Activated T-cell treated with anti-CD3 and anti-CD28 coated beads, Interleukin-2, amount 50 U/mL, for 48 hours (primary cell): ENCODE results near the gene AGO3.
"Not testable (repeated sequence)": the region's sequence is repeated elsewhere in the genome, so short reads cannot be mapped to it uniquely, and the experiment has no call there.

Experiments used
- DNase-seq, 2 experiments: peaks; one replicate each; pipeline ENCODE4 v3.0.0-alpha.2; 2020

AGO3 gene

DNA sequence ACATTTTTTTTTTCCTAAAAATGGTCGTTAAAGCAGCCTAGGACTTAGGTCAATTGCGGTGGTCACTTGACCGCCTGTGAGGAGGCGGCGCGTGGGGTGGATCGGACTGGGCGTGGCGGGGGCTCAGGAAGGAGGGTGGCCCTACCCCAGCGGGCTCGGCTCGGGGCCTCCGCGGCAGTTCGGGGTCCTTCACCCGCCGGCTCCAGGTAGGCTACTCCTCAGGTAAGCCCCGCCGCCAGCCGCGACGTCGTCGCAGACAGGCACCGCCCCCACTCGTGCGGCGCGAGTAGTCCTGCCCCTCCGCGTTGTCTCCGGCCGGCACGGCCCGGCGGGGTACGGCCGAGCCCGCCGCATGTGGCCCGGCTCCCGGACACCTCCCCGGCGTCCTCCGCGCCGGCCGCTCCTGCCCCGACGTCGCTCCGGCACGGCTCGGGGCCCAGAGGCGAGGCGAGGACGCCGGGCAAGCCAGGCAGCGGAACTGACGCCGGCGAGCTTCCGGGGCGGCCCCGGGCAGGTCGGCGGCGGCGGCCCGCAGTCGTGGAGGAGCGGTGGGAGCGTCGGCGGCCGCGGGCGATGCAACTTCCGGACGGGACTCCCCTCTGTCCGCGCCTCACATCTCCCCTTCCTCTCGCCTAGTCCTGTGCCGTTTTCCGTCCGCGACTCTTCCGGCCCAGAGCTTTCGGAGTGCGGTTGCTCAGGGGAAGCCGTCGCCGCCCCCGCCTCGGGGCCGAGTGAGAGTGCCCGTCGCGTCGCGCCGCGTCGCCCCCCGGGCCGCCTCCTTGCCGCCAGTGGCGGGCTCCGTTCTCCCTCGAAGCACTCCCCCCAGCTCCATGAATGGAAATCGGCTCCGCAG, at the start of gene AGO3:
Gene AGO3, plus strand, starts transcription at position 513 of the 853 bp plus-strand sequence. Its CDS starts 322 bp downstream, at position 835.
- peak; percentile 92 to 93 for DNase-seq

DNA sequence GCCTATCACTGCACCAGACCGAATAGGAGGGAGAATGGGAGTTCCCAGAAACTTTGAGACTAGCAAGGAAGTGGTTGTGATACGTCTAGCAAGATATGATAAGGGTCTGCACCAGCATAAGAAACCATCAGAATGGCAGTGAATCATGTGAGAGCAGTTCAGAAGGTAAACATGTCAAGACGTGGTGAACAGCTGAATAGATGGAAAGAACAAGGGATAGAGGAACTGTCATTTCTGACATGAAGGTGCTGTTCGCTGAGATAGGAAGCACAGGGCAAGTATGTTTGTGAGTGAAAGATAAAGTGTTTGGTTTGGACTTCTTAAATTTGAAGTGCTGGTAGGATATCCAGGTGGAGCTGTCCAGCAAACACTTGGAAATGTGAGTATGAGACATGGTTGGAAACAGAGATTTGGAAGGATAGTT, 49.0 kb upstream of the AGO3 start:
- DNase-seq = no peak

DNA sequence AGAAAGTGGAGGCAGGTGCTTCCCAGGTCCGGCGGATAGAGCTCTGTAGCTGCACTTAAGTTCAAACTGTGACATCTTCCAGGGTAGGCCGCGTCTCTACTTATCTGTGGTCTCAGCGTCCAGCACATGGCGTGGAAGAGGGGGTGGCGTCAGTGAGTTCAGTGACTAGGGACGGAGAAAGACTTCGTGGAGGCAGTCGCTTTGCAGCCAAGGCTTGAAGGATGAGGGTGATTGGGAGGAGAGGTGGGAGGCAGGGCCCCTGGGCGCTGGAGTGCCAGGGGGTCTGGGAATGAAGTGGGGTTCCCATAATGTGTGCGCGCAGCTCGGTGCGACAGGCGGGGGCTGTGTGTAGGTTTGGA, 48.3 kb upstream of the AGO3 start:
- DNase-seq = no peak

DNA sequence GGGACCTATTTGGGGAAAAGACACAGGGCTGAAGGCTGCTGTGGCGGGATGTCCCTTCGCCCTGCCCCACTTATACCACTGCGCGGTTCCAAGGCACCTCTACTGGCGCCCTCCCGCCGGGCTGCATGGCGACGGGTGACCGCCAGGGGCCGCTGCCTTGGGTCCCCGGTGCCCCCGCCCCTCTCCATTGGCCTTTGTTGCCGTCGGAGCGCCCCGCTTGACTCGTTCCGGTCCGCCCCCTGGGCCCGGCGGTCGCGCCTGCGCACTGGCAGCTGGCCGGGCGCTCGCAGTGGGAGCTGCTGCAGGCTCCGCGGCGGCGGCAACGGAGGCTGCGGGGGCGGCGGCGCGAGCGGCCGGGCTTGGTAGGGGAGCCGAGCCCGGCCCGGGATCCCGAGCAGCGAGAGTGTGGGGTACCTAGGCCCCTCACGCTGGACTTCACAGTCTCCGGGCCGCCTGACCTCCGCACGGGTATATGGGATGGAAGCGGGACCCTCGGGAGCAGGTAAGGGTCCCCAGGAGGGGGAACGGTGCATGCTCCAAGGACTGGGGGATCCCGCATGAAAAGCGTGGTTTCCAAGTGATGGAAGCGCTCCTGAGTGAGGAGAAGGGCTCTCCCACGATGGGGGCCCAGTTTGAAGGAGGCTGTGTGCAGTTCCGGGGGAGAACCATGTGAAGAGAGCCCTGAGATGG, 47.8 kb upstream of the AGO3 start, which contains the start of gene AGO1:
Gene AGO1, plus strand, starts transcription at position 265 of the 690 bp plus-strand sequence. Its CDS starts 213 bp downstream, at position 478.
- DNase-seq = peak; percentile 99

DNA sequence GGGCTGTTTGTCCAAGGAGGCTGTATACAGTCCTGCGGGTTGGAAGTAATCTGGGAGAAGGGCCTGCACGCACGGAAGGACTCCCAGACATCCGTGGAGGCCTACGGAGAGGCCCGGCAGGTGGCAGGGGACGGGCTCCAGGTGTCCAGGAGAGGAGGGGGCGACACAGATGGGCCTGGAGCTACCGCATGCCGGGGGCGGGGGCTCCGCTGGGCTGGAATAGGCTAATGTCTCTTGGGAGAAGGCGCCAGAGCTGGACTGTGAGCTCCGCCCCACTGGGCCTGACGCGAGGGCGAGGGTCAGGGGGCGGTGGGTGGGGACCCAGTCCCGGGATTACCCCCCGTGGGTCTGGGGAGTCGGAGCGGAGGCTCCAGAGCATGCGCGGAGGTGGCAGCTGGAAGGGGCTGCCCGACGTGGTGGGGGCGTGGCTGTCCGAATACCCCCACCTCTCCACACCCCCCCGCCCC, 47.2 kb upstream of the AGO3 start:
- DNase-seq = peak; percentile 60 to 68

DNA sequence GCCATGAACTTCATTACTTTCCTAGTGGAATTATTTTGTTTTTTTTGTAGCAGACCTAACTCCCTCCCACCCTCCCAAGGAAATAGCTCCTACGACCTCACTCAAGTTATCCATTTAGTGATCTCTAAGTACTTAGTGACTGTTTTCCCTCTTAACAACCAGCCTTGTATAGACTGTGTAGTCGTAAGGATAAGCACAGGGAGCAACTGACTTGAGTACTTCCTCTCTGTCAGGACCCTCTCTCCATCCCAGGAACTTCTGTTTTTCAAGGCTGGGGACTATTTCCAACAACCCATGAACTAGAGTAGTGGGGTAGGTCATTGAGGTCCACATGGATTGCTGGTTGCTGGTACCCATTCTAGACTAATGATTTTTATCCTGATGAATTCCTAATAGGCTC, 46.0 kb upstream of the AGO3 start:
- DNase-seq = no peak

DNA sequence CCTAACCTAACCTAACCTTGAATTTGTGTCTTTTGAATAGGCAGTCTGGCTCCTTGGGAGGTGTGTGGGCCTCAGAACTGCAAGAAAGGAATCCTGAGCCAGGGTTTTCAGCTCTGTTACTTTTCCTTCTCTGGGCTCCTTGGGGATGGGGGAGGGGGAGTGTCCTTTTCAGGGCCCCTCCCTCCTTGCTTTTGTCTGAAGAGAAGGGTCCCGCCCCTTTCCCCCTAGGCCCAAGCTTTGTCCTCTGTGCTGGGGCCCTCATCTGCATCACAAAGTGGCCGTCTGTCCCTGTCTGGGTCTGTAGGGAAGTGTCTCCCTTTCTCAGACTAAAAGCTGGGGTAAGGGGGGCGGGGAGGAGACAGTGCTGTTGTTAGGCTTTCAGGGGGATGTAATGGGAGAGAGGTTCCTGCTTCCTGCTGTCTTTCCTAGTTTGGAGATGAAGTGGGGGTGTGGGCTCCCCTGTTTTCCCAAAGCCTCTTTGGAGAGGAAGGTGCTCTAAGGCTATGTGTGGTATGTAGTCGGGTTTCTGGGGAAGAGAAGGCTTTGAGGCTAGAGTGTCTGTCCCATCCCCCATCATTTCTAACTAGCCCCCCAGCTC, 44.8 kb upstream of the AGO3 start:
- DNase-seq = no peak

DNA sequence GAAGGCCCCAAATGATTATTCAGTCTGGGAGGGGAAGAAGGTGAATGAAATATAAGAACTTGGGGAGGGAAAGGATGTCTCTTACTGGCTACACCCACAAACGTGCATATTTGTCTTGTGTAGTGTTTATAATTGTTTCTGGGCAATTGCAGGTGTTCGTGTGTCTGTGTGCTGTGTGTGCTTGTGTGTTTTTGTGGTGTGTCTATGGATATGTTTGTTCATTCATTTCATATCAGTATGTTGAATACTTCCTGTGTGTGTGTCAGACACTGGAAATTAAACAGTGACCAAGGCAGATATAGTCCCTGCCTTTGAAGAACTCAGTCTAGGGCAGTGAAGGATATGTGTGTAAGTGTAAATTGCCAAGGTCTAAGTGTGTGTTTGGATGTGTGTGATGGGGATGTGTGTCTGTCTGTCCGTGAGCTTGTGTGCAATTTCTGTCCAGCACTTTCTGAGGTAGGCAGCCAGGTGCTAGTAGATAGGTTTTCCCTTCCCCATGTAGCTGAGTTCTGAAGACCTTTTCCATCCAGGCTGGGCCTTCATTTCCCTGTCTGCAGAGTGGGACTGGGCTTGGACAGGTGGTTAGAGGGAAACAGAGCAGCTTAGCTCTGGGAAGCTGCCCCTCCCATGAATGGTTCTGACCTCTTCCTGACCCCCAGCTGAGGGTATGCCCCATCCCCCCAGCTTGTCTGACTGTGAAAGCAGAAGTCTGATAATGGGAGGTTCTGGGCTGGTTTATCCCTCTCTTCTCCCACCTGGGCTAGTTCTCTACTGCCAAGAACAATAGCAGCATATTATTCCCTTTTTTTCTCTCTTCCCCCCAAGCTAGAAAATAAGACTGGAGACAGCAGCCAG, 44.1 kb upstream of the AGO3 start:
- no peak for DNase-seq

DNA sequence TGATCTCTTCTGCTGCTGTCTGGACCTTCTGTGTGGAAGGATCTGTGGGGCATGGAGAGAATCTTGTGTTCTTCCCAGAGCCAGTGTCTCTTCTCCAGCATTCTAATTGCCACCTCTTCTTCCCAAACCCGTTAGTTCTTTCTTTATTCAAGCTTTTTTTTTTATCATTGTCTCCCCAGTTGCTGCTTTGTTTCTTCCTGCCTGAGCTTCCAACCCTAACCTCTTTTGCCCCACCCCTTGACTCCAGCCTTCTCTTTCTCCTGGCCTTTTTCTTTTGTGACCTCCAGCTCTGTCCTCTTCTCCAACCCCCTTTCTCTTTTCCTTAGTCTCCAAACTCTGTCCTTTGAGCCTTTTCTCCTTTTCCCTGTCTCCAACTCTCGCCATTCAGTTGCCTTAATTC, 43.4 kb upstream of the AGO3 start:
- DNase-seq = no peak

DNA sequence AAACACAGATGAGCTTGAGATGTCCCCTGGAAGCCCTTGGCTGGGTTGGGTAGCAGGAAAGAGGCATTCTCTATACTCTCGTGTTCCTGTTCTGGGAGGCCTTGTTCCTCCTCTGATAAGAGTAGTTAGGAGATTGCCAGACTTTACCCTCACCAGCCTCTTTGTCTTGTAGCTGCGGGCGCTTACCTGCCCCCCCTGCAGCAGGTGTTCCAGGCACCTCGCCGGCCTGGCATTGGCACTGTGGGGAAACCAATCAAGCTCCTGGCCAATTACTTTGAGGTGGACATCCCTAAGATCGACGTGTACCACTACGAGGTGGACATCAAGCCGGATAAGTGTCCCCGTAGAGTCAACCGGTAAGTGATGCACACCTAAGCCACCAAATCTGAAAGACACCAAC, 42.6 kb upstream of the AGO3 start:
- DNase-seq = no peak

DNA sequence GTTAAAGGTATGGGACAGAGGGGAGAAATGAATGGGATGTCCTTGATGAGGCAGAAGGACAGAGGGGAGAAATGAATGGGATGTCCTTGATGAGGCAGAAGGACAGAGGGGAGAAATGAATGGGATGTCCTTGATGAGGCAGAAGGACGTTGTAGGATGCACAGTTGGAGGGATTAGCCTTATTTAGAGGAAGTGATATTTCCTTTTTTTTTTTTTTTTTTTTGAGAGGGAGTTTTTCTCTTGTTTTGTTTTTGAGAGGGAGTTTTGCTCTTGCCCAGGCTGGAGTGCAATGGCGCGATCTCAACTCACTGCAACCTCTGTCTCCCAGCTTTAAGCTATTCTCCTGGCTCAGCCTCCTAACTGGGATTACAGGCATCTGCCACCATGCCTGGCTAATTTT, 41.9 kb upstream of the AGO3 start:
- DNase-seq = not testable (repeated sequence)

DNA sequence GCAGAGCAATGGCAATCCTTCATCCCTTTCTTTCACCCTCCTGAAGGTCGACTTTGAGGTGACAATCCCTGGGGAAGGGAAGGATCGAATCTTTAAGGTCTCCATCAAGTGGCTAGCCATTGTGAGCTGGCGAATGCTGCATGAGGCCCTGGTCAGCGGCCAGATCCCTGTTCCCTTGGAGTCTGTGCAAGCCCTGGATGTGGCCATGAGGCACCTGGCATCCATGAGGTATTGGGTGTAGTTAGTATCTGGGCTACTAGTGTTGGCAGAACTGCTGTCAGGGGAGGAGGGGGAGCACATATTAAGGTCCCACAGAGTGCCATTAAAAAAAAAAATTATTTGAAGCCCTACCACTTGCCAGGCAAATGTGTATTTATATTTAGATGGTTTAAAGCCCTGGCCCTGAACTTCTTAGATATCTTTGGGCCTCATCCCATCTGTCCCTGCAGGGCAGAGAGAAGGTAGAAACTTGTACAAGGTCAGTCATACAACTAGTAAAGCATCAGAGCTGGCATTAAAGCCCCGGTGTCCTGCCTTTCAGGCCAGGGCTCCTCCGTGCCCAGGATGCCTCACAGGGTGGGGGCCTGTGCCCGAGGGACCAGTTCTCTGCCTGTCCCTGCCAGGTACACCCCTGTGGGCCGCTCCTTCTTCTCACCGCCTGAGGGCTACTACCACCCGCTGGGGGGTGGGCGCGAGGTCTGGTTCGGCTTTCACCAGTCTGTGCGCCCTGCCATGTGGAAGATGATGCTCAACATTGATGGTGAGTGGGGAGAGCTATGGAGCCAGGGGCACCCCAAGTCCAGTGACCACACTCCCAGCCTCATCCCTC, 37.6 kb upstream of the AGO3 start:
- DNase-seq = no peak

DNA sequence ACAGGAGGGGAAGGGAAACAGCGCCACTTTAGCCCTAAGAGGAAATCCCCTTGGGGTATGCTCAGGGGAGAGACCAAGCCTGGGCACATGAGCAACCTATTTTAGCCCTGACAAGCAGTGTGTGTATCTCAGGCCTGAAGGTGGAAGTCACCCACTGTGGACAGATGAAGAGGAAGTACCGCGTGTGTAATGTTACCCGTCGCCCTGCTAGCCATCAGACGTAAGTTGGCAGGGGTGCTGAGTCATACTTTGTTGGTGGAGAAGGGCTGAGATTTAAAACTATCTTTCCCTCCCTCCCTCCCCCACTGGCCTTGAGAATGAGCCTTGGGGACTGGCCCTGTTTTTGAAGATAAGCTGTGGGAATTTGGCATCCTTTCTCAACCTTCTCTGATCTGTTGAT, 36.7 kb upstream of the AGO3 start:
- DNase-seq = no peak

DNA sequence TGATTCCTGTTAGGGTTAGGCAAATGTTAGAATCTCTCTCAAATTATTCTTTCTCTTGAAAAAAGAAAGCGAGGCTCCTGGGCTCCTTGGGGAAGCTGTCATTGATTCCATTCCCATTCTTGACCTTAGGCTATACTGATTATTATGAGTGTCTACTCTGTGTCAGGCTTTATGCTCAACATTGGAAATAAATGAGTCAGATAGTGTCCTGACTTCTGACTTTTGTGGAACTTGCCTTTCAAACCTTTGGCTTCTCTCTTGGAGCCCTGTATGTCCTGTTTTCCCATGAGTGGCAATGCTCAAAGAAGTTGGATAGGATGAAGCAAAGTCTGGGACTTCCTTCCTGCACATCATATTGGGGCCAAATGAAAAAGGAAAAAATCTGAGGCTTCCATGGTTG, 36.2 kb upstream of the AGO3 start:
- DNase-seq = no peak

DNA sequence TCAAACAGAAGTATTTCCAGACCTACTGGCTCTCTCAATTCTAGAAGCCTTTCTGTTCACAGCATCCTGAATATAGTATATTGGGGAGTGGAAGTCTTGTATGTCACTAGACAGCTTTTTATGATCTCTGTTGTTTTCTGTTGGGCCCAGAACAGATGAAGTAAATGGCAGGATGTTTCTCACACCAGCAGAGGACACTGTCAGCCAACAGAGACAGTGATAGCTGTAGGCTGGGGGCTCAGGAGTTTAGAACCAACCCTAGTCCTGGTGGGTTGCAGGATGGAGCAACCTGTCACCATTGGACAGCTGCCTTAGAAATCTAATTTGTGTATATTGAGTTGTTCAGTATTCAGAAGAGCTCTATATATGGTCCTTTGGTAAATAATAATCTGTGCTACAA, 31.0 kb upstream of the AGO3 start:
- no peak for DNase-seq

DNA sequence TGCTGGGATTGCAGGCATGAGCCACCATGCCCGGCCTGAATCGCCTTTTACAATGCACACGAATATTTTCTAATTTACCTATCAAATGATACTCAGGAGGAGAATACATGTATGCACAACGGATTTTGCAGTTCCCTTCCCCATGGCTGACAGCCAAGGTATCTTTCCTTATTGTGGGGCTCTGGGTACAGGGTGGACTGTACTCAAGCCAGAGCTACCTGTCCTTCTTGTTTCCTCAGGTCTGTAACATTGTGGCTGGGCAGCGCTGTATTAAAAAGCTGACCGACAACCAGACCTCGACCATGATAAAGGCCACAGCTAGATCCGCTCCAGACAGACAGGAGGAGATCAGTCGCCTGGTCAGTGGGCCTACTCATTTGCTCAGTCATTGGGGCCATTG, 29.7 kb upstream of the AGO3 start:
- no peak for DNase-seq

DNA sequence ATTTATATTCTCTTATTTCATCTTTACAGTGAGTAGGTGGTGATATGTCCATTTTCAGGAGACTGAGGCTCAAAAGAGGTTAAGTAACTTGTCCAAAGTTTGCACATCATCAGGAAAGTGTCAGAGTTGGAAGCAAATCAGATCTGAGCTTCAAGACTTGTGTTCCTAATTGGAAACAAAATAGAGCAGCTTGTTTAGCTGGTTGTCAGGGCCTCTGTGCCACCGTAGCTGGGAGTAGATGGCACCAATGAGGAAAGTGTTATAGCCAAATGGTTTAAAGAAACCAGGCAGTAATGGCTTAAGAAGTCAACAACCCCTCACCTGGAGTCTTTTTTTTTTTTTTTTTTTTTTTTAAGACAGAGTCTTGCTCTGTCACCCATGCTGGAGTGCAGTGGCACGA, 28.2 kb upstream of the AGO3 start:
- no peak for DNase-seq

DNA sequence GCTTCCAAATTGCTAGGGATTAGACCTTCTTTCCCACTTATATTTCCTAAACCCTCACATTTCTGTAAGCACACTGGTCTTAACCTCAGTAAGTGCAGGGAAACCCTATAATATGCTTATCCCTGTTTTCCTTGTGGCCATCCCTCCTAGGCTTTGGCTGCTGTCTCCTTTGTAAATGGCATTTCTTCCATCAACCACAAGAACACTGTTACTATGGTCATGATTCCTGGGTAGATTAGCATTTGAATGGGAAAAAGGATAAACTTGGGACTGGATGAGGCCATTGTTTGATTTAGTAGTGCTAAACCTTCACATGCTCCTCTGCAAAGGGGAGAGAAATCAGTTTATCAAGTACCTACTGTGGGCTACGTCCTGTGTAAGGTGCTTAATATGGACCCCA, 16.2 kb upstream of the AGO3 start:
- no peak for DNase-seq

DNA sequence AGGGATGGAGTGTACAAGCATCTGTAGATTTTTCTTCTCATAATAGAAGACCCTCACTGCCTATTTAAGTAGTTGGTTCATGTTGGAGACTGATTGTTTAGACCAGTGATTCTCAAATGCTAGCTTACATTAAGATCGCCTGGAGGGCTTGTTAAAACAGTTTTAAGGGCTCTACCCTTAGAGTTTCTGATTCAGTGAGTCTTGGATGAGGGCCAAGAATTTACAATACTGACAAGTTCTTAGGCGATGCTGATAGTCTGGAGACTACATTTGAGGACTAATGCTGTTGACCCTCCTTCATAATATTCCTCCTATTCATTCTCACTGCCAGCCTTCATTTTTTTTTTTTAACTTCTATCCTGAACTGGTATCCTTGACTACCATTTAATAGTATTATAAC, 15.2 kb upstream of the AGO3 start:
- DNase-seq = no peak

DNA sequence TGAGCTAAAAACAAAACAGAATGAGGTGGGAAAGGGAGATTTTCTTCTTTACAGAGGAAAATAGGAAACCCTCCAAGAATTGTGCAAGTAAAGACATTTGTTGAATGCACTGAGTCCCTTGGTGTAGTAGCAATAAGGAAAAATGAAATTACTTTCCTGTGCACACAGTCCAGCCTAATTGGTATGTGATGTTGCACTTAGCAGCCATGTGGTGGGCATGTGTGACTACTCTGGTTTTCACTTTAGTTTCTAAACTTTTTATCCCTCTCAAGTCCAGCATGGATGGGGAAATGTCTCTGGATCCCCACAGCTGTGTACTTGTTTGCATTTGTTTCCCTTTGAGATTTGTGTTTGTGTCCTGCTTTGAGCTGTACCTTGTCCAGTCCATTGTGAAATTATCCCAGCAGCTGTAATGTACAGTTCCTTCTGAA, 7.1 kb upstream of the AGO3 start:
- DNase-seq = no peak

DNA sequence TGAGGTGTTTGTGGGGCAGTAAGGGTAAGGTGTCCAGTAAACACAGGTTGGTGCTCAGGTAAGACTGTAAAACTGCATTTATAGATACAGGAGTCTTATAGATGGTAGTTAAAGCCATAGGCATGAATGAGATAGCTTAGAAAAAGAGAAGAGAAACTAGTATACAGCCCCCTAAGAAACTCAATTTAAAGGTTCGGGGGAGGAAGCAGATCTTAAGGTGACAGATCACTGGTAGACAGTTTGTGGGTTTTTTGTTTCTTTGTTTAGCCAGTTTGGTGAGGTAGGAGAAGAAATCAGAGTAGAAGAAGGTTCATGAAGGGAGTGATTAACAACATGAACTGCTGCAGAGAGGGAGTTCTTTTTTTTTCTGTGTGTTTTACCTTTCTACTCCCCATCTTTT, 6.1 kb upstream of the AGO3 start:
- no peak for DNase-seq

DNA sequence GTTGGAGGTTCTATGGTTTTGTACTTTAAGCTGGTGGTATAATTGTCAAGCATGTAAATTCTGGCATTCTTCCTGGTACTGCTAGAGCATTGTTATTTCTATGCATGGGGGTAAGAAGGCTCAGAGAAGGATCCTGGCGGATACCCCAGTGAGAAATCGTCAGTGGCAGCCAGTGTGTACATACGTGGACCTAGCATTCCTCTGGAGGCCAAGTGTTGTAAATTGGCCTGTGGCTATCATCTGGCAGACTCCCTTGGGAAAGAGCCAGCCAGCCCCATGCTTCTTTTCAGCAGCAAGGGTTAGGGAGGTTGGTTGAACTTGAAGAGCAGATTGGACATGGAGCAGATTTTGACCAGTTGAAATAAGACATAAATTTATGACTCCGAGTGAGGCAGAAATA, 5.2 kb upstream of the AGO3 start:
- DNase-seq = no peak
